Breast epithelium (tissue), 4 donors: ENCODE measurements around the gene FBXO31. TPM values are rescaled to one million over a fixed set of nuclear protein-coding genes. Genes with fewer than 3 reads are reported as not detected.

Source experiments
- DNase-seq, 2 donors: peaks; one replicate each; pipeline ENCODE4 v3.0.0-alpha.2; 2019; ENCODE audit warnings: low spot score in 2 of 2
- H3K27ac ChIP-seq, 2 donors: fragments of 200-600 bp; sonication (generic) in 1 of 2; one replicate each; pipeline ENCODE4 v1.5.1; 2016 to 2019; ENCODE audit warnings: mild to moderate bottlenecking in 1 of 2
- H3K27me3 ChIP-seq, 2 donors: fragments of 200-600 bp; sonication (generic) in 1 of 2; one replicate each; pipeline versions ENCODE4 v1.5.1 to v1.6.0; 2017 to 2019; ENCODE audit warnings: control low read depth in 1 of 2, mild to moderate bottlenecking in 1 of 2
- H3K36me3 ChIP-seq: fragments of 200-600 bp; one replicate; pipeline ENCODE4 v1.5.1; 2019
- H3K4me1 ChIP-seq, 2 donors: fragments of 200-600 bp; sonication (generic); one replicate each; pipeline ENCODE4 v1.5.1; 2016 to 2019; ENCODE audit warnings: control low read depth in 1 of 2
- H3K4me3 ChIP-seq, 3 donors: fragments of 200-600 bp; sonication (generic); 1 replicate in 2 of 3; 2 replicates in 1 of 3; pipeline ENCODE4 v1.5.1; 2016 to 2019; ENCODE audit warnings: mild to moderate bottlenecking in 3 of 3, moderate library complexity in 2 of 3
- H3K9me3 ChIP-seq, 2 donors: fragments of 200-600 bp; sonication (generic) in 1 of 2; one replicate each; pipeline ENCODE4 v1.5.1; 2016 to 2019; ENCODE audit warnings: control low read depth in 1 of 2
- POLR2A ChIP-seq: fragments of 450-650 bp; IDR thresholded peaks from one replicate; pipeline ENCODE4 v1.6.1; 2016; ENCODE audit warnings: antibody characterized with exemption, mild to moderate bottlenecking, moderate library complexity
- POLR2AphosphoS5 ChIP-seq, 3 donors: sonication (generic); formaldehyde crosslinking; IDR thresholded peaks; one replicate each; pipeline ENCODE4 v1.6.1; 2017; ENCODE audit warnings: antibody characterized with exemption in 3 of 3
- intact Hi-C: fragments of 100-400 bp; cut with DNase I; formaldehyde crosslinking; loops from one replicate; pipeline ENCODE4 v1.15.1; 2023; ENCODE audit warnings: low total_unique reads
- total RNA-seq, 3 donors: library from RNA; depleted of rRNA; stranded (reverse); fragments of >200 nt; gene quantifications; one replicate each; pipeline ENCODE4 v1.1.0, GENCODE V29; 2016
- TF ChIP-seq, protein P1 (sequence below), 3 donors: fragments of 450-650 bp; IDR thresholded peaks; one replicate each; pipeline ENCODE4 v1.5.1; 2016 to 2017; ENCODE audit warnings: antibody characterized with exemption in 3 of 3, mild to moderate bottlenecking in 3 of 3, moderate library complexity in 3 of 3

FBXO31 gene
- total RNA-seq, 3 donors from 2014 or later: 43.0 to 74.7 (median 67.4) TPM

DNA sequence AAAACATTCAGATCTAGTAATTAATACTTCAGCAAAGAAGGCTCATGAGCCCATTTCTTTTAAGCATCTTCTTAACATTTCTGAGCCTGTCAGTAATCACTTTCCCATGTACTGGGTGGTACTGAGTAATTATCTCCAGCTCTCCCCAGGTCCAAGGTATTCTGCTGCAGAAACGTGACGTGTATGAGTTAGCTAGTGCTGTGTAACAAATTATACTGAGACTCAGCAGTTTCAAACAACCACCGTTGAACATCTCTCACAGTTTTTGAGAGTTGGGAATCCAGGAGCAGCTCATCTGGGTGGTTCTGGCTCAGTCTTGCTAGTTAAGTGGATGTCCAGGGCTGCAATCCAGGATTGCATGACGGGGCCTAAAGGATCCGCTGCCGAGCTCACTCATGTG lies 91.6 kb downstream of the FBXO31 start:
- no peak for DNase-seq
- no peaks in the 10 kb centered on the region for H3K36me3 ChIP-seq
- H3K4me1 ChIP-seq: no peaks in the 10 kb centered on the region
- no peak overlapping the region for H3K27ac ChIP-seq
- H3K4me3 ChIP-seq: no peak overlapping the region
- no peaks in the 10 kb centered on the region for H3K27me3 ChIP-seq
- no peaks in the 10 kb centered on the region for H3K9me3 ChIP-seq
- intact Hi-C loops: no loop called here
- no peak for TF ChIP-seq POLR2A
- no peak for TF ChIP-seq POLR2AphosphoS5 (IDR thresholded peaks at IDR 0.05)
- TF ChIP-seq, protein P1, sequence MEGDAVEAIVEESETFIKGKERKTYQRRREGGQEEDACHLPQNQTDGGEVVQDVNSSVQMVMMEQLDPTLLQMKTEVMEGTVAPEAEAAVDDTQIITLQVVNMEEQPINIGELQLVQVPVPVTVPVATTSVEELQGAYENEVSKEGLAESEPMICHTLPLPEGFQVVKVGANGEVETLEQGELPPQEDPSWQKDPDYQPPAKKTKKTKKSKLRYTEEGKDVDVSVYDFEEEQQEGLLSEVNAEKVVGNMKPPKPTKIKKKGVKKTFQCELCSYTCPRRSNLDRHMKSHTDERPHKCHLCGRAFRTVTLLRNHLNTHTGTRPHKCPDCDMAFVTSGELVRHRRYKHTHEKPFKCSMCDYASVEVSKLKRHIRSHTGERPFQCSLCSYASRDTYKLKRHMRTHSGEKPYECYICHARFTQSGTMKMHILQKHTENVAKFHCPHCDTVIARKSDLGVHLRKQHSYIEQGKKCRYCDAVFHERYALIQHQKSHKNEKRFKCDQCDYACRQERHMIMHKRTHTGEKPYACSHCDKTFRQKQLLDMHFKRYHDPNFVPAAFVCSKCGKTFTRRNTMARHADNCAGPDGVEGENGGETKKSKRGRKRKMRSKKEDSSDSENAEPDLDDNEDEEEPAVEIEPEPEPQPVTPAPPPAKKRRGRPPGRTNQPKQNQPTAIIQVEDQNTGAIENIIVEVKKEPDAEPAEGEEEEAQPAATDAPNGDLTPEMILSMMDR (IDR thresholded peaks at IDR 0.05): no peak

DNA sequence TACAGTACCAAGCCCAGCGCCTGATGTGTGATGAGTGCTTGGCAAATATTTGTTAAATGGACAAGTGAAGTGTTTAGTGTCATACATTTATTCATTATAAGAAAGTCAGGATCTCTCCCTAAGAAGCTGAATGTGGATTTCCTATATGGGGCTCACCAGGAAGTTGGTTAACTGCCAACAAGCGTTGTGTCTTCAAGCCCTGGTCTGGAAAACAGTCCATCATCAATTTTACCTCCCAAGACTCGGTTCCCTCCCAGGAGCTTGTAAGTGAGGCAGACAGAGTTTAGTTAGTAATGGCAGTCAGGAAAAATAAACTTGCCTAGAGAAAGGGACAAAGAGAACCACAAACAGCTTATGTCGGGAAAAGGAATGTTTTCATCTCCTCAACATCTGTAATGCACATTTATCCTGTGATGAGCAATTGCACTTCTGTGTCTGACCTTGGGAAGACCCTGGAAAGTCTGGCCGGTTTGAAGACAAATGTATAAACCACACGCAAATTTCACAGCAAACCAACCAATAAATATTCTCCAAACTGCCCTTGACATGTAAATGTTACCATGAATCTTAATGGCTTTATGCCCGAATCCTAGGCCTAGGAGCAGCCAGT lies 94.7 kb downstream of the FBXO31 start:
- no peak for DNase-seq
- H3K4me1 ChIP-seq: no peaks in the 10 kb centered on the region
- H3K27me3 ChIP-seq: no peaks in the 10 kb centered on the region
- intact Hi-C loops: no loop called here
- no peaks in the 10 kb centered on the region for H3K36me3 ChIP-seq
- no peak for TF ChIP-seq POLR2A
- no peaks in the 10 kb centered on the region for H3K9me3 ChIP-seq
- no peak overlapping the region for H3K4me3 ChIP-seq
- H3K27ac ChIP-seq: no peak overlapping the region

DNA sequence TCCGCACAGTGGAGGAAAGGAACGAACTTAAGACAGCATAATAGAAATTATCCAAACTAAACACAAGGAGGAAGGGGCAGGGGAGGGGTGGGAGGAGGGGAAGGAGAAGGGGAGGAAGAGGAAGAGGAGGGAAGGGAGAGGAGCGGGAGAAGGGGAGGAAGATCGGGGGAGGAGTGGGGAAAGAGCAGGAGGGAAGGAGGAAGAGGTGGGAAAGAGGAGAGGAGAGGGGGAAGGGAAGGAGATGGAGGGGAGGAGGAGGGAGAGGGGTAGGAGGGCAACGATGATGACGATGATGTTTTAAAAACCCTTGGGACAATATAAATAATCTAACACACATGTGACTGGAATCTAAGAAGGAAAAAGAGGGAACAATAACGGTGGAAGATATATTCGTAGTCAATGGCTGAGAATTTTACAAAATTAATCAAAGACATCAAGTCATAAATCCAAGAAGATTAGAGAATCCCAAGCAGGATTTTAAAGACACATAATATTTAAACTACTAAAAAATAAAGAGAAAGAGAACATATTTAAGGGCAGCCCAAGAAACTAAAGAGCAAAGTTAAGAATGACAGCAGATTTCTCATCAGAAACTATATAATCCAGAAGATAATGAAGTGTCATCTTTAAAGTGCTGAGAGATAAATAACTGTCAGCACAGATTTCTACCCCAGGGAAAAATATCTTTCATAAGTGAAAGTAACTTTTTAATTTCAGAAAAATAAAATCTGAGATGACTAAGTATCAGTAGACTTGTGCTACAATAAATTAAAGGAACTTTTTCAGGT lies 96.5 kb downstream of the FBXO31 start:
- intact Hi-C loops: no loop called here
- DNase-seq: no peak
- no peak overlapping the region for H3K4me3 ChIP-seq
- H3K27me3 ChIP-seq: no peaks in the 10 kb centered on the region
- H3K36me3 ChIP-seq: no peaks in the 10 kb centered on the region
- H3K9me3 ChIP-seq: no peaks in the 10 kb centered on the region
- no peak for TF ChIP-seq POLR2A
- H3K4me1 ChIP-seq: no peaks in the 10 kb centered on the region
- H3K27ac ChIP-seq: no peak overlapping the region

DNA sequence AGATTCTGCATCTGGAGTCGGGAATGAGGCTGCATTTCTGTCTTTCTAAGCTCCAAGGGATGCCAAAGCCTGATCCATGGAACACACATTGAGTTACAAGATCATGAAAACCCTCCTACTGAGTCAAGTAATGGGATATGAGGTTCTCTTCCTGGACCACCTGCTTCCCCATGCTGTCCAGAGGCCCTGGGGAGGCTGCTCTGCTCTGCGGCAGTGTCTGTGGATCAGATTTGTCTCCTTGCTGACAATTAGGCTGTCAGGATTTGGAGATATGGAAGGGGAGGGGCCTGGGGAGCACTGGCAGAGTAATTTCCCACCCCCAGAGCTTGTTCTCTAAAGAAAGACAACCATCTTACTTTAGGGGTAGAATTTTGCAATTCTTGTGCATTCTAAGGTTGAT lies 99.4 kb downstream of the FBXO31 start:
- Histone ChIP-seq H3K9me3 (no peaks in the 10 kb centered on the region), H3K4me3 (no peak overlapping the region), H3K27ac (no peak overlapping the region), H3K27me3 (no peaks in the 10 kb centered on the region), H3K36me3 (no peaks in the 10 kb centered on the region), H3K4me1 (no peaks in the 10 kb centered on the region)
- no peak for DNase-seq
- TF ChIP-seq, protein P1 (IDR thresholded peaks at IDR 0.05): no peak
- TF ChIP-seq POLR2A (no peak), POLR2AphosphoS5 (IDR thresholded peaks at IDR 0.05) (no peak)
- intact Hi-C loops: no loop called here

DNA sequence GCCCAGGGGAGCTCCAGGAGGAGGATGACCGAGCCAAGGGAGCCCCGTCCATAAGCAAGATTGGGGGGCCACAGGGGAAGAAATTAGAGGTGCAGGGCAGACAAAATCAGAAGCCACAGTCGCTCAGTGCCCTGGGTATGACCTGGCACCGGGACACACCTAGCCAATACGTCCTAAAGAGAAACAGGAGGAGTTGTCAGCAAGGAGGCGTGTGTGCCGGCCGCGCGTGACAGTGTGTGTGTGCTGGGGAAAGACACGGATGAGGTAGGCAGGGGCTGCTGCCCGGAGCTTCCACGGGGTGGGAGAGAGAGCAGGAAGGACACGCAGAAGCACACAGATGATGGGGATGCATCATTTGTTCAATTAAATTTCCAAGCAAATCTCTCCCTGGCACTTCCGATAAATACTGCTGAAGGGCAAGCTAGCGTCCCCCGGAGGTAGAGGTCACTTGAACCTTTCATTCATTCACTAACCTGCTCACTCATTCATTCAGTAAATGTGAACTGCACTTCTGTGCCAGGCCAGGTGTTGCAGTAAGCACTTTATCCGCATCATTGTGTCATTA lies 104.4 kb downstream of the FBXO31 start:
- DNase-seq: no peak
- no peaks in the 10 kb centered on the region for H3K27me3 ChIP-seq
- H3K9me3 ChIP-seq: no peaks in the 10 kb centered on the region
- no peaks in the 10 kb centered on the region for H3K36me3 ChIP-seq
- H3K27ac ChIP-seq: no peak overlapping the region
- intact Hi-C loops: no loop called here
- H3K4me1 ChIP-seq: no peaks in the 10 kb centered on the region
- TF ChIP-seq, protein P1 (IDR thresholded peaks at IDR 0.05): no peak
- TF ChIP-seq POLR2AphosphoS5 (IDR thresholded peaks at IDR 0.05) (no peak), POLR2A (no peak)
- no peak overlapping the region for H3K4me3 ChIP-seq
